SH-SY5Y (cell line): Measurements from ENCODE around the gene ASH1L.

Experiments
- GATA2 ChIP-seq: IDR thresholded peaks from 2 replicates; pipeline ENCODE4 v1.6.1; 2011; ENCODE audit warnings: mild to moderate bottlenecking, low read depth, low read length
- GATA3 ChIP-seq: IDR thresholded peaks from 2 replicates; pipeline ENCODE4 v1.6.1; 2011; ENCODE audit warnings: low read depth, mild to moderate bottlenecking, low read length, moderate library complexity

GRCh38 chr1:155325603-155325893, 237.1 kb downstream of the ASH1L start:
- TF ChIP-seq GATA2: no peak
- no peak for TF ChIP-seq GATA3
